ENCODE results near the gene ICE2. TPM values are rescaled to one million over a fixed set of nuclear protein-coding genes. Genes with fewer than 3 reads are reported as not detected.
A peak's percentile ranks its signal among the peaks of the same experiment; 100 is the strongest.

Gene ICE2
- total RNA-seq, 3 donors from 2014 or later (not counting 1 experiment from before 2014, with no cell fraction given): 21.7 to 36.7 (median 32.9) TPM

GRCh38 chr15:60384053-60384452, 94.9 kb downstream of the ICE2 start:
- intact Hi-C loops (cut with micrococcal nuclease): no loop called here
- Histone ChIP-seq H3K27ac (ENCODE audit: low read length) (no peak overlapping the region), H3K4me3 (ENCODE audit: low read length) (no peak overlapping the region), H3K9me3 (ENCODE audit: control insufficient read depth, insufficient read depth, low read length) (no peaks in the 10 kb centered on the region), H3K27me3 (ENCODE audit: control insufficient read depth, insufficient read depth, low read length) (no peaks in the 10 kb centered on the region), H3K4me1 (ENCODE audit: control insufficient read depth, insufficient read depth, low read length) (peaks cover 9% of the 10 kb centered on the region), H3K36me3 (ENCODE audit: control insufficient read depth, insufficient read depth, low read length) (peaks cover 26% of the 10 kb centered on the region)
- no peak overlapping the region for H3K27ac Mint-ChIP-seq
- H3K4me1 Mint-ChIP-seq: peaks cover 31 to 41% of the 10 kb centered on the region in 2 donors
- no peaks in the 10 kb centered on the region for H3K27me3 Mint-ChIP-seq (ENCODE audit: low read depth in 2 of 2)
- ATAC-seq (no peak), DNase-seq (no peak)
- H3K4me3 Mint-ChIP-seq: no peak overlapping the region
- TF ChIP-seq, protein P1, sequence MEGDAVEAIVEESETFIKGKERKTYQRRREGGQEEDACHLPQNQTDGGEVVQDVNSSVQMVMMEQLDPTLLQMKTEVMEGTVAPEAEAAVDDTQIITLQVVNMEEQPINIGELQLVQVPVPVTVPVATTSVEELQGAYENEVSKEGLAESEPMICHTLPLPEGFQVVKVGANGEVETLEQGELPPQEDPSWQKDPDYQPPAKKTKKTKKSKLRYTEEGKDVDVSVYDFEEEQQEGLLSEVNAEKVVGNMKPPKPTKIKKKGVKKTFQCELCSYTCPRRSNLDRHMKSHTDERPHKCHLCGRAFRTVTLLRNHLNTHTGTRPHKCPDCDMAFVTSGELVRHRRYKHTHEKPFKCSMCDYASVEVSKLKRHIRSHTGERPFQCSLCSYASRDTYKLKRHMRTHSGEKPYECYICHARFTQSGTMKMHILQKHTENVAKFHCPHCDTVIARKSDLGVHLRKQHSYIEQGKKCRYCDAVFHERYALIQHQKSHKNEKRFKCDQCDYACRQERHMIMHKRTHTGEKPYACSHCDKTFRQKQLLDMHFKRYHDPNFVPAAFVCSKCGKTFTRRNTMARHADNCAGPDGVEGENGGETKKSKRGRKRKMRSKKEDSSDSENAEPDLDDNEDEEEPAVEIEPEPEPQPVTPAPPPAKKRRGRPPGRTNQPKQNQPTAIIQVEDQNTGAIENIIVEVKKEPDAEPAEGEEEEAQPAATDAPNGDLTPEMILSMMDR (IDR thresholded peaks at IDR 0.05): no peak
- H3K9me3 Mint-ChIP-seq: no peaks in the 10 kb centered on the region
- 100% methylated on average over 2 of the region's 3 CpGs for WGBS (ENCODE audit: insufficient coverage)
- peaks cover 6% of the 10 kb centered on the region for H3K36me3 Mint-ChIP-seq

GRCh38 chr15:60382773-60383674, 95.9 kb downstream of the ICE2 start:
- intact Hi-C loops (cut with micrococcal nuclease): no loop called here
- Histone ChIP-seq H3K36me3 (ENCODE audit: control insufficient read depth, insufficient read depth, low read length) (peaks cover 26% of the 10 kb centered on the region), H3K4me1 (ENCODE audit: control insufficient read depth, insufficient read depth, low read length) (no peaks in the 10 kb centered on the region), H3K4me3 (ENCODE audit: low read length) (no peak overlapping the region), H3K9me3 (ENCODE audit: control insufficient read depth, insufficient read depth, low read length) (no peaks in the 10 kb centered on the region), H3K27me3 (ENCODE audit: control insufficient read depth, insufficient read depth, low read length) (no peaks in the 10 kb centered on the region), H3K27ac (ENCODE audit: low read length) (no peak overlapping the region)
- Mint-ChIP-seq H3K27me3 (ENCODE audit: low read depth in 2 of 2) (no peaks in the 10 kb centered on the region), H3K9me3 (no peaks in the 10 kb centered on the region), H3K4me1 (peaks cover 23 to 32% of the 10 kb centered on the region in 2 donors), H3K4me3 (no peak overlapping the region), H3K27ac (peak overlapping the region in 1 of 2 donors; percentile 33), H3K36me3 (peaks cover 6% of the 10 kb centered on the region)
- WGBS (ENCODE audit: insufficient coverage): 93% methylated on average over 8 of the region's 8 CpGs
- DNase-seq (no peak), ATAC-seq (no peak)
- TF ChIP-seq, protein P1 (IDR thresholded peaks at IDR 0.05): no peak

DNA sequence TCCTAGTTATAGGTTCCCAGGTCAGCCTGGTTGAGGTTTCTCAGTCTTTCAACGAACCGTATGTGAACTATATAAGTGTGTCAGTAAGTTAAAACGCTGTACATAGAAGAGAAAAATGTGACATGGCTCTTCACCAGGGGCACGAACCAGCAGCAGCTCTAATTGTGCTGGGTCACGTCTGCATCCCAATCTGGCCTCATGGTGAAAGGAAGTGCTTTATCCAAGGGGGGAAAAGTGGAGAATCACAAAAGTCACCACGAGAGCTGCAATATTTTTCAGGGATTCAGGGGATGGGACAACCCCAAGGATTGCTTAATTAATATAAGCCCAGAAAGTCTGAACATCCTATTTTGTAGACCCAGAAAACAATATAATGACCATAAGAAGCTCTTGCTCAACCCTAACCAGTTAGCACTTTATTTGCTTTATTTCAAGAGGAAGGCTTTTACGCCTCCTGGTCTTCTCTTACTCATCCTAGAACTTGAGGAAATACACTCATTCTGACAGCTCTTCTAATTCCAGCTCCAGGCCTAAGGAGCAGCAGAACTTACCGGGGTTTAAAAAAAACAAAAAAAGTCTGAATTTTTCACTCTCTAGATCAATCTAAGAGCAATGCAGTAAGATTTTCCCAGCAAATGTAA, 97.7 kb downstream of the ICE2 start:
- no peak overlapping the region for H3K4me3 Mint-ChIP-seq
- no peaks in the 10 kb centered on the region for H3K4me1 ChIP-seq (ENCODE audit: control insufficient read depth, insufficient read depth, low read length)
- H3K27me3 Mint-ChIP-seq (ENCODE audit: low read depth in 2 of 2): no peaks in the 10 kb centered on the region
- H3K4me3 ChIP-seq (ENCODE audit: low read length): no peak overlapping the region
- H3K9me3 ChIP-seq (ENCODE audit: control insufficient read depth, insufficient read depth, low read length): no peaks in the 10 kb centered on the region
- peaks cover 8 to 23% of the 10 kb centered on the region in 2 donors for H3K4me1 Mint-ChIP-seq
- no peak for ATAC-seq
- H3K9me3 Mint-ChIP-seq: no peaks in the 10 kb centered on the region
- H3K27ac ChIP-seq (ENCODE audit: low read length): no peak overlapping the region
- H3K27ac Mint-ChIP-seq: no peak overlapping the region
- peaks cover 6% of the 10 kb centered on the region for H3K36me3 Mint-ChIP-seq
- DNase-seq: no peak
- peaks cover 30% of the 10 kb centered on the region for H3K36me3 ChIP-seq (ENCODE audit: control insufficient read depth, insufficient read depth, low read length)
- TF ChIP-seq, protein P1 (IDR thresholded peaks at IDR 0.05): no peak
- intact Hi-C loops (cut with micrococcal nuclease): no loop called here
- WGBS (ENCODE audit: insufficient coverage): 96% methylated on average over 8 of the region's 8 CpGs
- no peaks in the 10 kb centered on the region for H3K27me3 ChIP-seq (ENCODE audit: control insufficient read depth, insufficient read depth, low read length)

All from natural killer cell (primary cell).